Panc1 (cell line): ENCODE data around the gene KCNAB1.

Experiments
- POLR2AphosphoS5 ChIP-seq: IDR thresholded peaks from 2 replicates; pipeline ENCODE4 v1.6.1; 2012; ENCODE audit warnings: mild to moderate bottlenecking, low read depth, low read length, moderate library complexity
- TF ChIP-seq, protein P1 (sequence below): fragments of 450-650 bp; IDR thresholded peaks from 2 replicates; pipeline ENCODE4 v1.5.1; 2017; ENCODE audit warnings: mild to moderate bottlenecking
- TF ChIP-seq, protein P2 (sequence below), 2 experiments: IDR thresholded peaks; 2 replicates each; pipeline ENCODE4 v1.6.1; 2011 to 2012; ENCODE audit warnings: low read depth in 2 of 2, control low read depth in 1 of 2, low read length in 1 of 2, mild to moderate bottlenecking in 1 of 2, moderate library complexity in 1 of 2; ENCODE audit not compliant: insufficient read depth in 1 of 2

DNA sequence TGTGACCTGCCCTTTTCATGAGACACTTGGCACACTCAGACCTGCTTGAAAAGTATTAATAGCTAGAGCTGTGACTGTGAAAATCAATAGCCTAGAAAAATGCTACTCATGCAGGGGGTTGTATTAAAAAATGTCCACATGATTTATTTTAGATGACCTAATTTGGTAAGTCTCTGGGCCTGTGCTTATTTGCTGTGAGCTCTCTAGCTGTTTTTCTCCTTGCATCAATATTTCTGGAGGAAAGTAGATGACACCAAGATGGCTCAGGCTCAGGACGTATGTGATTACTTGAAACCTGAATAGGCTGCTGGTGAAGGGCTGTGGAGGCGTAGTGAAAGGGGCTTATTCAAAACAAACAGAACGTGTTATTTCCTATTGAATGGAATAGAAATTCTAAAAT lies 29.5 kb downstream of the KCNAB1 start:
- TF ChIP-seq, protein P1, sequence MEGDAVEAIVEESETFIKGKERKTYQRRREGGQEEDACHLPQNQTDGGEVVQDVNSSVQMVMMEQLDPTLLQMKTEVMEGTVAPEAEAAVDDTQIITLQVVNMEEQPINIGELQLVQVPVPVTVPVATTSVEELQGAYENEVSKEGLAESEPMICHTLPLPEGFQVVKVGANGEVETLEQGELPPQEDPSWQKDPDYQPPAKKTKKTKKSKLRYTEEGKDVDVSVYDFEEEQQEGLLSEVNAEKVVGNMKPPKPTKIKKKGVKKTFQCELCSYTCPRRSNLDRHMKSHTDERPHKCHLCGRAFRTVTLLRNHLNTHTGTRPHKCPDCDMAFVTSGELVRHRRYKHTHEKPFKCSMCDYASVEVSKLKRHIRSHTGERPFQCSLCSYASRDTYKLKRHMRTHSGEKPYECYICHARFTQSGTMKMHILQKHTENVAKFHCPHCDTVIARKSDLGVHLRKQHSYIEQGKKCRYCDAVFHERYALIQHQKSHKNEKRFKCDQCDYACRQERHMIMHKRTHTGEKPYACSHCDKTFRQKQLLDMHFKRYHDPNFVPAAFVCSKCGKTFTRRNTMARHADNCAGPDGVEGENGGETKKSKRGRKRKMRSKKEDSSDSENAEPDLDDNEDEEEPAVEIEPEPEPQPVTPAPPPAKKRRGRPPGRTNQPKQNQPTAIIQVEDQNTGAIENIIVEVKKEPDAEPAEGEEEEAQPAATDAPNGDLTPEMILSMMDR, result no peak
- TF ChIP-seq, protein P2, sequence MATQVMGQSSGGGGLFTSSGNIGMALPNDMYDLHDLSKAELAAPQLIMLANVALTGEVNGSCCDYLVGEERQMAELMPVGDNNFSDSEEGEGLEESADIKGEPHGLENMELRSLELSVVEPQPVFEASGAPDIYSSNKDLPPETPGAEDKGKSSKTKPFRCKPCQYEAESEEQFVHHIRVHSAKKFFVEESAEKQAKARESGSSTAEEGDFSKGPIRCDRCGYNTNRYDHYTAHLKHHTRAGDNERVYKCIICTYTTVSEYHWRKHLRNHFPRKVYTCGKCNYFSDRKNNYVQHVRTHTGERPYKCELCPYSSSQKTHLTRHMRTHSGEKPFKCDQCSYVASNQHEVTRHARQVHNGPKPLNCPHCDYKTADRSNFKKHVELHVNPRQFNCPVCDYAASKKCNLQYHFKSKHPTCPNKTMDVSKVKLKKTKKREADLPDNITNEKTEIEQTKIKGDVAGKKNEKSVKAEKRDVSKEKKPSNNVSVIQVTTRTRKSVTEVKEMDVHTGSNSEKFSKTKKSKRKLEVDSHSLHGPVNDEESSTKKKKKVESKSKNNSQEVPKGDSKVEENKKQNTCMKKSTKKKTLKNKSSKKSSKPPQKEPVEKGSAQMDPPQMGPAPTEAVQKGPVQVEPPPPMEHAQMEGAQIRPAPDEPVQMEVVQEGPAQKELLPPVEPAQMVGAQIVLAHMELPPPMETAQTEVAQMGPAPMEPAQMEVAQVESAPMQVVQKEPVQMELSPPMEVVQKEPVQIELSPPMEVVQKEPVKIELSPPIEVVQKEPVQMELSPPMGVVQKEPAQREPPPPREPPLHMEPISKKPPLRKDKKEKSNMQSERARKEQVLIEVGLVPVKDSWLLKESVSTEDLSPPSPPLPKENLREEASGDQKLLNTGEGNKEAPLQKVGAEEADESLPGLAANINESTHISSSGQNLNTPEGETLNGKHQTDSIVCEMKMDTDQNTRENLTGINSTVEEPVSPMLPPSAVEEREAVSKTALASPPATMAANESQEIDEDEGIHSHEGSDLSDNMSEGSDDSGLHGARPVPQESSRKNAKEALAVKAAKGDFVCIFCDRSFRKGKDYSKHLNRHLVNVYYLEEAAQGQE (IDR thresholded peaks at IDR 0.05; ENCODE audit: insufficient read depth in 1 of 2, low read depth in 2 of 2, low read length in 1 of 2), result no peak
- TF ChIP-seq POLR2AphosphoS5, result no peak
